ENCODE results near the gene DET1. TPM values are rescaled to one million over a fixed set of nuclear protein-coding genes. Genes with fewer than 3 reads are reported as not detected.
"Not testable (repeated sequence)": the region's sequence is repeated elsewhere in the genome, so short reads cannot be mapped to it uniquely, and the experiment has no call there.

Gene DET1
- 1.8 TPM for total RNA-seq

DNA sequence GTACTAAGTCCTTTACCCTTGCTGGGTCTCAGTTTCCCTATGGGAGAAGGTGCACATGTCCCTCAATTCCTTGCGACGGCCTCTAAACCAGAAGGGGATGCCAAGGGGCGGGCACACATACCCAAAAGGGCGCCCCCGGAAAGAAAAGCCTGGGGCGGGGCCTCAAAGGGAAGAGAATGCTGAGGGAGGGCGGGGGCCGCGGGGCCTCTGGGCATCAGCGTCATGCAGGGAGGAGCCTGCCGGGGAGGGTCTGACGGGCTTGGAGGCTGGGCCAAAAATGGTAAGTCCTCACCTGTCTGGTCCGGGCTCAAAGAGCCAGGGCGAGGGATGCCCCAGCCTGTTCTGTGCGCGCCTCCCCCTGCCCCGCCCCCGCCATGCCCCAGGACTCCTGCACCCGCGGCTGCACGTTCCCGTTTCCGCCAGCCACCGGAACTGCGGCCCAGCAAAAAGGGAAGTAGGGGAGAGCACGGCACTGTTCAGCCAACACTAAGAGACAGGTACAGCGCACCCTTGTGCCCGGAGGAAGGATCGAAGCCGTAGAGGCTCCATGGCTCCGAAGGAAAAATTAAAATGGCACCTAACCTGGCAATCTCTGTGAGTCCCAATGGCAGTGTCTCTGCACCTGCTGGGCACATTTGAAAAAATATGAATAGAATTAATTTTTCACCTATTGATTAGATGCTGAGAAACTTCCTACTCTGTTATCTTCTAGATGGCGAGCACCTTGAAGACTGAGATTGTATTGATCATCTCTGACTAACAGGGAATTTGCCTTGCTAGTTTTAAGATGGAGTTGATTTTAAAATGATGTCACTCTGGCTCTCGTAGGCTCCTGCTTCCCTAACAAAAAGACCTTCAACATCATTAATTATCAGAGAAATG is at the start of gene DET1:
Gene DET1 (minus strand): TSS at position 434 of the 882 bp plus-strand sequence. CDS start 14,976 bp downstream, outside the sequence.
- ATAC-seq, result peak; percentile 98
- DNase-seq (ENCODE audit: low spot score), result peak; percentile 97

DNA sequence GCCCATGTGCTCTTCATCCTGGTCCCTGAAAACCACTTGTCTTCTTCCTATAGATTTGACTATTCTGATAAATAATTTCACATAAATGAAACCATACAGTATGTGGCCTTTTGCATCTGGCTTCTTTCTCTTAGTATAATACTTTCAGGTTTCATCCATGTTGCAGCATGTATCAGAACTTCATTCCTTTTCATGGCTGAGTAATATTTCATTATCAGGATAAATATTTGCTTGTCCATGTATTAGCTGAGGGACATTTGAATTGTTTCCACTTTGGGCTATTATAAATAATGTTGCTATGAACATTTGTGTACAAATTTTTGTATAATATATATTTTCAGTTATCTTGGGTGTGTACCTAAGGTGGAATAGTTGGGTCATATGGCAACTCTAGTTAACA is 44.9 kb upstream of the DET1 start:
- DNase-seq (ENCODE audit: low spot score) (no peak), ATAC-seq (no peak)

DNA sequence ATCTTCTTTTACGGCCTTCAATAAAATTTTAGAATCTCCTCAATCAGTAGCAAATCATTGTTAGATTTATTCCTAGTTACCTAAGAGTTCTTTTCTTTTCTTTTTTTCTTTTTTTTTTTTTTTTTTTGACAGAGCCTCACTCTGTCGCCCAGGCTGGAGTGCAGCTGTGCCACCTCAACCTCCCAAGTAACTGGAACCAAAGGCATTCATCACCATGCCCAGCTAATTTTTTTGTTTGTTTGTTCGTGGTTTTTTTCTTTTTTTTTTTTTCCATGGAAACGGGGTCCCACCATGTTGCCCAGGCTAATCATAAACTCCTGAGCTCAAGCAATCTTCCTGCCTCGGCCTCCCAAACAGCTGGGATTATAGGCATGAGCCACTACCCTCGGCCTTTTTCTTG is 44.3 kb upstream of the DET1 start:
- ATAC-seq, result no peak

GRCh38 chr15:88586401-88587162 is 40.1 kb upstream of the DET1 start:
- DNase-seq (ENCODE audit: low spot score) (no peak), ATAC-seq (no peak)

More for the DNA sequence above, 44.3 kb upstream of the DET1 start:
- DNase-seq (ENCODE audit: low spot score), result no peak

GRCh38 chr15:88580532-88580931 is 34.1 kb upstream of the DET1 start:
- DNase-seq (ENCODE audit: low spot score) (no peak), ATAC-seq (no peak)

- ATAC-seq (no peak), DNase-seq (ENCODE audit: low spot score) (no peak)
Measured at GRCh38 chr15:88579322-88579721, 32.8 kb upstream of the DET1 start.

GRCh38 chr15:88574655-88575054 is 28.2 kb upstream of the DET1 start:
- DNase-seq (ENCODE audit: low spot score) (no peak), ATAC-seq (no peak)

DNA sequence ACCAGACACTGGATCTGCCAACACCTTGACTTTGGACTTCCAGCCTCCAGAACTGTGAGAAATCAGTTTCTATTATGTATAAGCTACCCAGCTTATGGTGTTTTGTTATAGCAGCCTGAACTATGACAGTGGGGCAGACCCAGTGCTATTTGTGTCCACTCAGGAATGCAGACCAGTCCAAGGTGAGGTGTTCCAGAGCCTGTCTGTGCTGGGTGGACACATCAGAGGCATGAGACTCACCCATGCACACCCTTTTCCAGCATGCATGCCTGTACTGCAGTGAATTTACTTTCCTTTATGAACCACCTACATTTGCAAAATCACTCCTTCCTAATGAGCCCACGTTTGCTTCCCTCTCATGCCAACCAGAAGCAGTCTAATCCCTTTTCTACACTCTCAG is 27.6 kb upstream of the DET1 start:
- no peak for ATAC-seq

GRCh38 chr15:88571852-88572259 is 25.4 kb upstream of the DET1 start:
- DNase-seq (ENCODE audit: low spot score) (no peak), ATAC-seq (no peak)

More for the DNA sequence above, 27.6 kb upstream of the DET1 start:
- no peak for DNase-seq (ENCODE audit: low spot score)

- no peak for DNase-seq (ENCODE audit: low spot score)
- no peak for ATAC-seq
Measured at GRCh38 chr15:88571153-88571851, 24.8 kb upstream of the DET1 start.

GRCh38 chr15:88568589-88568988 is 22.1 kb upstream of the DET1 start:
- DNase-seq (ENCODE audit: low spot score) (no peak), ATAC-seq (no peak)

DNA sequence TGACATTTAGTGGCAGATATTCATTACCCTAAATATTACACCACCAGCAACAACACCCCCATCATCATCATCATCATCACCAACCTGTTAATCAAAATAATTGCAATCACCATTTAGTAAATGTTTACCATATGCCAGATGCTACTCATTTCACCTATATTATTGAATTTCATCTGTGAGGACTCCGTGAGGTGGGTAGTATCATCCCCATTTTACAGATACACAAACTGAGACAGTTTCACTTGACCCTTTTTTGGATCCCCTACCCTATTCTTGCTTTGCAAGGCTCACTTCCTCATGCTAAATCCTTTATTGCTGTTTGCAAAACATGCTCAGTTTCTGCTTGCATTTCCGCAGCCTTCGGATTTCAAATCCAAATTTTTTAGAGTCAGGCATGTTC is 18.3 kb upstream of the DET1 start:
- DNase-seq (ENCODE audit: low spot score) (no peak), ATAC-seq (no peak)

GRCh38 chr15:88563638-88564037 is 17.2 kb upstream of the DET1 start:
- no peak for ATAC-seq

GRCh38 chr15:88559565-88559964 is 13.1 kb upstream of the DET1 start:
- not testable (repeated sequence) for DNase-seq (ENCODE audit: low spot score); ATAC-seq

More at GRCh38 chr15:88563638-88564037, 17.2 kb upstream of the DET1 start:
- DNase-seq (ENCODE audit: low spot score), result no peak

DNA sequence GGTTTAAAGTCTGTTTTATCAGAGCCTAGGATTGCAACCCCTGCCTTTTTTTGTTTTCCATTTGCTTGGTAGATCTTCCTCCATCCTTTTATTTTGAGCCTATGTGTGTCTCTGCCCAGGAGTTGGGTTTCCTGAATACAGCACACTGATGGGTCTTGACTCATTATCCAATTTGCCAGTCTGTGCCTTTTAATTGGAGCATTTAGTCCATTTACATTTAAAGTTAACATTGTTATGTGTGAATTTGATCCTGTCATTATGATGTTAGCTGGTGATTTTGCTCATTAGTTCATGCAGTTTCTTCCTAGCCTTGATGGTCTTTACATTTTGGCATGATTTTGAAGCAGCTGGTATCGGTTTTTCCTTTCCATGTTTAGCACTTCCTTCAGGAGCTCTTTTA is 11.5 kb upstream of the DET1 start:
- DNase-seq (ENCODE audit: low spot score); ATAC-seq: not testable (repeated sequence)

GRCh38 chr15:88548009-88548408 is 1.5 kb upstream of the DET1 start:
- ATAC-seq; DNase-seq (ENCODE audit: low spot score): not testable (repeated sequence)

- ATAC-seq; DNase-seq (ENCODE audit: low spot score): not testable (repeated sequence)
Measured at GRCh38 chr15:88545578-88546247, 768 bp downstream of the DET1 start.

DNA sequence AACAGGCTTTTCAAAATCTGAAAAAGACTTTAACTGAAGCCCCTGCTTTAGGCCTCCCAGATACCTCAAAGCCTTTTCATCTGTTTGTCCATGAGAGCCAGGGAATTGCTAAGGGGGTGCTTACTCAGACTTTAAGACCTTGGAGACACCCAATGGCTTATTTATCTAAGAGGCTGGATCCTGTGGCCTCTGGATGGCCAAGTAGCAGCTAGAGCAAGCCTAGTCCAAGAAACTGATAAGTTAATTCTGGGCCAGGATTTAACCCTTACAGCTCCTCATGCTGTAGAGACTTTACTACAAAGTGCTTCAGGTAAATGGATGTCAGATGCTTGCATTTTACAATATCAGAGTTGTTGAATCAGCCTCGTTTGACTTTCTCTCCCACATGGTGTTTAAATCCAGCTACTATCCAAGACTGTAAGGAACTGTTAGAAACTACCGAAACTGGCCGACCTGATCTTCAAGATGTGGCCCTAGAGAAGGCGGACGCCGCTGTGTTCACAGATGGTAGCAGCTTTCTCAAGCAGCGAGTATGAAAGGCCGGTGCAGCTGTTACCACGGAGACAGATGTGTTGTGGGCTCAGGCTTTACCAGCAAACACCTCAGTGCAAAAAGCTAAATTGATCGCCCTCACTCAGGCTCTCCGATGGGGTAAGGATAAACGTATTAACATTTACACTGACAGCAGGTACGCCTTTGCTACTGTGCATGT is 3.3 kb downstream of the DET1 start:
- no peak for ATAC-seq
- DNase-seq (ENCODE audit: low spot score), result no peak

DNA sequence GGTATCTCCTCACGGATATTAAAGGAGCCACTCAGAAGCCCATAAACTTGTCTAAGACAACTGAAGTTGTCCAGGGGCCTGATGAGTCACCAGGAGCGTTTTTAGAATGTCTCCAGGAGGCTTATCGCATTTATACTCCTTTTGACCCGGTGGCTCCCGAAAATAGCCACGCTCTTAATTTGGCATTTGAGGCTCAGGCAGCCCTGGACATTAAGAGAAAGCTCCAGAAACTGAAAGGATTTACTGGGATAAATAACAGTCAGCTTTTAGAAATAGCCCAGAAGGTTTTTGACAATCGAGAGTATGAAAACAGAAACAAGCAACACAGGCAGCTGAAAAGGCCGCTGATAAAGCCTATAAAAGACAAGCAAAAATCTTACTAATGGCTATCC is 4.1 kb downstream of the DET1 start:
- ATAC-seq, result no peak
- DNase-seq (ENCODE audit: low spot score), result no peak
